ENCODE results near the gene LBHD2. TPM values are rescaled to one million over a fixed set of nuclear protein-coding genes. Genes with fewer than 3 reads are reported as not detected.

Gene LBHD2
- total RNA-seq, 2 experiments from 2014 or later = not detected

DNA sequence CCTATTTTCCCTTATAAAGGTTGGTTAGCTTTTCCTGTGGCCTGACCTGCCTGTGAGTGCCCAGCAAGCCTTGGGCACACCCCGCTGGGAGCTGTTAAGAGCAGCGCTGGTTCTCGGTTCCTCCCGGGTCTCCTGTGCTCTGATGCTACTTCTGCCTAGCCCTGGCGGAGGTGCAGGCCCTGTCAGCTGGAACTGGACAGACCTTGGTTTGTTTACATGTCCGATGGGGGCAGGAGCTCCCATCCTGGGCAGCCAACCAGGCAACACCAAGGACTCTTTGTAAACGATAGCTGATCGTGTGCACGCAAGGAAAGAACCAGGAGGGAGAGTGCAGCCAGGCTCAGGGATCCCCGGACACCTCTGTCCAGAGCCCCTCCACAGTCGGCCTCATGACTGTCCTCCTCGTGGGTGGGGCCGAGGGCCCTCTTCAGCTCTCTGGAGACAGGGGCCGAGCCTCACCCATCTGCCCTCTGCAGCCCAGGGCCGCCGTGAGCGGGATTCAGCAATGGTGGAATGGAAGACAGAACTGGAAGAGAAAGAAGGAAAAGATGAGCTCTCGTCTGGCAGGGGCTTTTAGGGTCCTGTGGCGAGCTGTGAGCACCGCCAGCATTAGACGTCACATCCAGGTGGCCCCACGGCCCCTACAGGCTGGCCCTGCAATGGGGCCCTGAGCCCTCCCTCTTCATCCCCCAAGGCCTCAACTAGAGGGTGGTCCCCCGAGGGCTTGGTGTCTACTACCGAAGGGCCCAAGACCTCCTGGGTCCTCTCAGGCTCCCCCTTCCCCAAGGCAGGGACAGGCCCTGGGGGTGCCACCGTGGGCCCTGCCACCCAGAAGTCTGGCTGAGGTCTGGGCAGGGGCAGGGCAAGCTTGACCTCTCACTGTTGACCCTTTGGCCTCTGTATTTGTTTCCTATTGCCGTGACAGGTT lies 51.6 kb downstream of the LBHD2 start:
- H3K9me3 Mint-ChIP-seq = no peaks in the 10 kb centered on the region
- peaks cover 3% of the 10 kb centered on the region for H3K4me1 Mint-ChIP-seq
- H3K4me3 Mint-ChIP-seq = no peak overlapping the region
- no peak for DNase-seq
- ChIA-PET CTCF (no interaction called here), POLR2A (no interaction called here)
- peaks cover 4% of the 10 kb centered on the region for H3K27me3 Mint-ChIP-seq
- H3K36me3 Mint-ChIP-seq (ENCODE audit: low read depth) = no peaks in the 10 kb centered on the region
- no peak overlapping the region for H3K27ac Mint-ChIP-seq

GRCh38 chr14:103136388-103137271 lies 52.6 kb downstream of the LBHD2 start:
- no peaks in the 10 kb centered on the region for H3K9me3 Mint-ChIP-seq
- ChIA-PET CTCF (interaction anchor here (0.5 kb wide), 1 partner anchor 58 kb away, joined by 4 read pairs; no protein-coding TSS in a partner anchor), POLR2A (no interaction called here)

GRCh38 chr14:103137689-103138300 lies 53.8 kb downstream of the LBHD2 start:
- Mint-ChIP-seq H3K4me1 (peaks cover 3% of the 10 kb centered on the region), H3K4me3 (no peak overlapping the region), H3K27me3 (peaks cover 13% of the 10 kb centered on the region), H3K36me3 (ENCODE audit: low read depth) (no peaks in the 10 kb centered on the region), H3K27ac (no peak overlapping the region), H3K9me3 (no peaks in the 10 kb centered on the region)
- ChIA-PET CTCF (interaction anchor here (0.6 kb wide), 1 partner anchor 203 kb away, joined by 3 read pairs; no protein-coding TSS in a partner anchor), POLR2A (no interaction called here)
- DNase-seq = no peak

More at GRCh38 chr14:103136388-103137271, 52.6 kb downstream of the LBHD2 start:
- H3K27me3 Mint-ChIP-seq = peaks cover 11% of the 10 kb centered on the region
- H3K36me3 Mint-ChIP-seq (ENCODE audit: low read depth) = no peaks in the 10 kb centered on the region
- no peak for DNase-seq
- H3K27ac Mint-ChIP-seq = no peak overlapping the region
- peaks cover 3% of the 10 kb centered on the region for H3K4me1 Mint-ChIP-seq
- H3K4me3 Mint-ChIP-seq = no peak overlapping the region

DNA sequence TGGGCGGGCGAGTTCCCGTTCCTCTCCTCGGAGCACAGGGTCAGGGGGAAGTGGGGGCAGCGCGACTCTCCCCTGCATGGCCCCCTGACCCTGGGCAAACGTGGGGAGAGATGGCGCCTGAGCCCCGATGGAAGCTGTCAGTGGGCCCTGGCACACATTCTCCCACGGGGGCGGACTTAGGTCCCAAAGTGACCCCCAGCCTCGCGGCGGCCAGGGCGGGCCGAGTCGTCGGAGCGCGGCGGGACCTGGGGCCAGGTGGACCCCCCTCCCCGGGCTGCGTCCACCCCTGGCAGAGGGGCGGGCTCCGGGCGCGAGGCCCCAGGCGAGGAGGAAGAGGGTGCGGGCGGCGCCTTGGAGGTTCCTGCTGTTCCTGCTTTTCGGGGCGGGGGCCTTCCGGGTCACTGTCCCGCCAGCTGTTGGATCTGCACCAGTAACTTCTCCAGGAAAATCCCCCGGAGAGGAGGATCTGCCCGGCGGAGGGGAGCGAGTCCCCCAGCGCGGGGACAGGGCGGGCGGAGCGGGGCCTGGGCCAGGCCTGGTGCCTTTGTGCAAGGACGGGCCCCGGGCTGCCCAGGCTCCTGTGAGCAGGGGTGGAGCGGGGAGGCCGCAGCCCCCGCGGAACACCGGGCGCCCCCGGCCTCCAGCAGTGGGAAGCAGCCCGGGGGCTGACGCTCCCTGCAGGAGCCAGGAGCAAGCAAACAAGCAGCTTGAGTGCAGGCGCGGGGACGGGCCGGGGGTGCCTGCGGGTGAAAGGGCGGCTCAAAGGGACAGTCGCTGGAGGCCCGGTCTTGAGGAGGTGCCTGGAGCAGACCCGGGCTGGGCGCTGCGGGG lies 54.5 kb downstream of the LBHD2 start:
- Mint-ChIP-seq H3K4me3 (no peak overlapping the region), H3K27me3 (peaks cover 20% of the 10 kb centered on the region), H3K9me3 (no peaks in the 10 kb centered on the region), H3K4me1 (peaks cover 3% of the 10 kb centered on the region), H3K27ac (no peak overlapping the region), H3K36me3 (ENCODE audit: low read depth) (no peaks in the 10 kb centered on the region)
- DNase-seq = no peak
- CTCF ChIA-PET = no interaction called here
- POLR2A ChIA-PET = no interaction called here

DNA sequence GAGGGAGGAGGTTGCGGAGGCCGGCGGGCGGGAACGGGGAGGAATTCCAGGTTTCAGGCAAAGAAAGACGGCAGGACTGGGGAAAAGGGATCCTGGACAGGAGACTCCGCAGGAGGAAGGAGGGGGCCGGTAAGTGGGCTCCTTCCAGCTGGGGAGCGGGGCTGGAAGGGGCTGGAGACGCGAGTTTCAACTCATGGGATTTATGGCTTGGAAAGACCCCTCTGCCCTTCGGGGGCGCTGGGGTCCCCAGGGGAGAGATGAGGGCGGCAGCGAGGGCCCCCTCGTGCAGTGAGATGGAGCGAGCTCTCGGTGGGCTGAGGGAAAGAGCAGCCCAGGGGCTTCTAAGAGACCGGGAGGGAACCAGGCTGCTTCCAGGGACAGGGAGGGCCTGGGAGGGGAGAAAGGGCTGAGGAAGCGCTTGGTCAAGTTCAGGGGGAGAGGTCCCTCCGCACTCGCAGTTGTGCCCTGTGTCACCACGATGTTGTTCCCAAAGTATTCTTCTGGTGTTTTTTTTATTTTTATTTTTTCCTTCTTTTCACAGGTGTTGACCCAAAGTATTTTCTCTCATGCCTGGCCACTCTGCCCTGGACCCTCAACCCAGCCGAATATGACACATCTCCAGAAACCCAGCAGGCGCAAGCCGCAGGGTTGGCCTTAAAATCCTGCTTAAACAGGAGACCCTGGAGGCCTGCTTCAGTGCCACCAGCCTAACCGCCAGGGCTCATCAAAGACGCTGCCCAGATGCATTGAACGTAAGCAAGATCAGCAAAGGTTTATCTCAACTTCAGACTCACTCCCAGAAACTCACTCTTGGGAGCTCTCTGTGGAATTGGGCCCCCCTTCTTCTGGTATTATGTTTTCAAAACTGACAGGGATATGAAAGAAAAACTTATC lies 55.4 kb downstream of the LBHD2 start:
- Mint-ChIP-seq H3K4me1 (peaks cover 3% of the 10 kb centered on the region), H3K27ac (no peak overlapping the region), H3K9me3 (no peaks in the 10 kb centered on the region), H3K36me3 (ENCODE audit: low read depth) (no peaks in the 10 kb centered on the region), H3K4me3 (no peak overlapping the region), H3K27me3 (peaks cover 23% of the 10 kb centered on the region)
- CTCF ChIA-PET = interaction anchor here (1.3 kb wide), 1 partner anchor 34 kb away, joined by 8 read pairs; no protein-coding TSS in a partner anchor
- no peak for DNase-seq
- POLR2A ChIA-PET = no interaction called here

Other genes starting within 250 kb of the LBHD2 start
- gene AMN, start 161.5 kb upstream of the LBHD2 start, total RNA-seq = under 1 TPM; 0.20 to 0.23 TPM
- gene CDC42BPB, start 26.7 kb upstream of the LBHD2 start, total RNA-seq = under 1 TPM; 0.78 to 0.81 TPM
- gene EXOC3L4, start 10.5 kb downstream of the LBHD2 start, total RNA-seq = not detected
- under 1 TPM; 0.20 to 0.50 TPM for gene TNFAIP2, start 39.3 kb downstream of the LBHD2 start, total RNA-seq